Medulla oblongata (tissue), 1 donor: ENCODE results near the gene ARHGEF37.

ENCODE experiments used
- DNase-seq: peaks from one replicate; pipeline ENCODE4 v3.0.0-alpha.2; 2015; ENCODE audit errors: extremely low spot score

The ARHGEF37 gene

GRCh38 chr5:149674686-149675085, 93.4 kb downstream of the ARHGEF37 start:
- DNase-seq = no peak

GRCh38 chr5:149675610-149676201, 94.4 kb downstream of the ARHGEF37 start:
- DNase-seq = no peak

GRCh38 chr5:149677731-149678130, 96.4 kb downstream of the ARHGEF37 start:
- DNase-seq = peak; percentile 82

- no peak for DNase-seq
These were observed 98.8 kb downstream of the ARHGEF37 start for GRCh38 chr5:149679876-149680809.

GRCh38 chr5:149680810-149681221, 99.5 kb downstream of the ARHGEF37 start:
- DNase-seq = peak; percentile 89

- DNase-seq = no peak
These were observed 100.0 kb downstream of the ARHGEF37 start for GRCh38 chr5:149681252-149681651.

GRCh38 chr5:149681922-149682321, 100.6 kb downstream of the ARHGEF37 start:
- no peak for DNase-seq

- DNase-seq = no peak
These were observed 101.3 kb downstream of the ARHGEF37 start for GRCh38 chr5:149682532-149683075.

- DNase-seq = no peak
These were observed 102.7 kb downstream of the ARHGEF37 start for GRCh38 chr5:149683964-149684363.

GRCh38 chr5:149684371-149684770, 103.1 kb downstream of the ARHGEF37 start:
- DNase-seq = no peak
